WTC11 (cell line): ENCODE measurements around the gene RGS6. TPM values are rescaled to one million over a fixed set of nuclear protein-coding genes. Genes with fewer than 3 reads are reported as not detected.

Experiments used
- ATAC-seq: fragments of 200-7000 bp; cut with Tn5 transposase; 2 replicates; pipeline ENCODE4 v1.10.0; 2021; ENCODE audit warnings: mild to moderate bottlenecking, moderate library complexity
- CTCF ChIA-PET: fragments of 300-600 bp; sonication (Branson Sonifier 250); formaldehyde crosslinking; loops from one replicate; lab custom pipeline; 2021; ENCODE audit warnings: antibody characterized with exemption; lab: Charles Lee
- POLR2A ChIA-PET: fragments of 350-600 bp; sonication (Branson Sonifier 250); formaldehyde crosslinking; loops from one replicate; lab custom pipeline; 2021; ENCODE audit warnings: antibody characterized with exemption; lab: Charles Lee
- DNase-seq: peaks from one replicate; pipeline ENCODE4 v3.0.0; 2021; ENCODE audit warnings: low spot score
- H3K27ac Mint-ChIP-seq: 2 replicates; pipeline ENCODE4 v1.8.0; 2021; ENCODE audit warnings: mixed read lengths
- H3K27me3 Mint-ChIP-seq: 2 replicates; pipeline ENCODE4 v1.8.0; 2021; ENCODE audit warnings: low read depth, mild to moderate bottlenecking, moderate library complexity, mixed read lengths
- H3K36me3 Mint-ChIP-seq: 2 replicates; pipeline ENCODE4 v1.8.0; 2021; ENCODE audit warnings: mixed read lengths
- H3K4me1 Mint-ChIP-seq: 2 replicates; pipeline ENCODE4 v1.8.0; 2022; ENCODE audit warnings: mixed read lengths
- H3K4me3 Mint-ChIP-seq: 2 replicates; pipeline ENCODE4 v1.8.0; 2021; ENCODE audit warnings: mild to moderate bottlenecking, moderate library complexity, mixed read lengths
- H3K9me3 Mint-ChIP-seq: 2 replicates; pipeline ENCODE4 v1.8.0; 2021; ENCODE audit warnings: mixed read lengths
- GRHL2 ChIP-seq: fragments of 250-450 bp; sonication (Bioruptor Pico); IDR thresholded peaks from 2 replicates; pipeline ENCODE4 v1.8.0; 2022; ENCODE audit warnings: mild to moderate bottlenecking, moderate library complexity; ENCODE audit not compliant: insufficient replicate concordance, severe bottlenecking
- JAZF1 ChIP-seq: fragments of 250-450 bp; sonication (Bioruptor Pico); IDR thresholded peaks from 2 replicates; pipeline ENCODE4 v1.9.0; 2021; ENCODE audit warnings: moderate library complexity, mild to moderate bottlenecking, inconsistent platforms
- PRRX2 ChIP-seq: fragments of 250-450 bp; sonication (Bioruptor Pico); IDR thresholded peaks from 2 replicates; pipeline ENCODE4 v1.8.0; 2021; ENCODE audit warnings: mild to moderate bottlenecking
- RORB ChIP-seq: fragments of 250-450 bp; sonication (Bioruptor Pico); IDR thresholded peaks from 2 replicates; pipeline ENCODE4 v1.9.0; 2021; ENCODE audit warnings: mild to moderate bottlenecking
- SMAD3 ChIP-seq: sonication (generic); formaldehyde crosslinking; IDR thresholded peaks from 2 replicates; pipeline ENCODE4 v1.8.0; 2022; ENCODE audit warnings: missing genetic modification reagents, mild to moderate bottlenecking, borderline replicate concordance
- TEAD4 ChIP-seq: sonication (generic); formaldehyde crosslinking; IDR thresholded peaks from 2 replicates; pipeline ENCODE4 v1.8.0; 2022; ENCODE audit warnings: mild to moderate bottlenecking, missing genetic modification reagents
- ZBTB21 ChIP-seq: sonication (generic); formaldehyde crosslinking; IDR thresholded peaks from 2 replicates; pipeline ENCODE4 v1.8.1; 2023; ENCODE audit warnings: mild to moderate bottlenecking, missing genetic modification reagents, borderline replicate concordance
- ZNF121 ChIP-seq: sonication (generic); formaldehyde crosslinking; IDR thresholded peaks from 2 replicates; pipeline ENCODE4 v1.8.0; 2023; ENCODE audit warnings: missing genetic modification reagents
- ZNF138 ChIP-seq: sonication (generic); formaldehyde crosslinking; conservative IDR thresholded peaks from 2 replicates; pipeline ENCODE4 v1.8.1; 2022; ENCODE audit warnings: mild to moderate bottlenecking, moderate library complexity, missing genetic modification reagents
- ZNF263 ChIP-seq: sonication (generic); formaldehyde crosslinking; IDR thresholded peaks from 2 replicates; pipeline ENCODE4 v1.8.1; 2022; ENCODE audit warnings: low read depth, mild to moderate bottlenecking, moderate library complexity, missing genetic modification reagents
- total RNA-seq: library from RNA; stranded (reverse); gene quantifications from 3 replicates; pipeline ENCODE4 v1.2.3, GENCODE V29; 2021
- TF ChIP-seq, protein P1 (sequence below): sonication (generic); formaldehyde crosslinking; IDR thresholded peaks from 2 replicates; pipeline ENCODE4 v1.8.0; 2022; ENCODE audit warnings: mild to moderate bottlenecking, missing genetic modification reagents
- TF ChIP-seq, protein P2 (sequence below): fragments of 250-450 bp; sonication (Bioruptor Pico); IDR thresholded peaks from 2 replicates; pipeline ENCODE4 v1.9.0; 2021; ENCODE audit warnings: mild to moderate bottlenecking
- TF ChIP-seq, protein P3 (sequence below): sonication (generic); formaldehyde crosslinking; IDR thresholded peaks from 2 replicates; pipeline ENCODE4 v1.8.1; 2022; ENCODE audit warnings: missing genetic modification reagents, borderline replicate concordance
- TF ChIP-seq, protein P4 (sequence below): sonication (generic); formaldehyde crosslinking; IDR thresholded peaks from 2 replicates; pipeline ENCODE4 v1.8.0; 2023; ENCODE audit warnings: missing genetic modification reagents, mild to moderate bottlenecking, borderline replicate concordance
- TF ChIP-seq, protein P5 (sequence below): sonication (generic); formaldehyde crosslinking; IDR thresholded peaks from 2 replicates; pipeline ENCODE4 v1.8.0; 2022; ENCODE audit warnings: mild to moderate bottlenecking, missing genetic modification reagents
- TF ChIP-seq, protein P6 (sequence below): fragments of 250-450 bp; sonication (Bioruptor Pico); conservative IDR thresholded peaks from 2 replicates; pipeline ENCODE4 v1.9.0; 2021; ENCODE audit warnings: mild to moderate bottlenecking
- TF ChIP-seq, protein P7 (sequence below): sonication (generic); formaldehyde crosslinking; conservative IDR thresholded peaks from 2 replicates; pipeline ENCODE4 v1.8.1; 2023; ENCODE audit warnings: mild to moderate bottlenecking, low read depth, missing genetic modification reagents, moderate library complexity

The RGS6 gene
- total RNA-seq, 1 experiment from 2014 or later = 1.0 TPM

DNA sequence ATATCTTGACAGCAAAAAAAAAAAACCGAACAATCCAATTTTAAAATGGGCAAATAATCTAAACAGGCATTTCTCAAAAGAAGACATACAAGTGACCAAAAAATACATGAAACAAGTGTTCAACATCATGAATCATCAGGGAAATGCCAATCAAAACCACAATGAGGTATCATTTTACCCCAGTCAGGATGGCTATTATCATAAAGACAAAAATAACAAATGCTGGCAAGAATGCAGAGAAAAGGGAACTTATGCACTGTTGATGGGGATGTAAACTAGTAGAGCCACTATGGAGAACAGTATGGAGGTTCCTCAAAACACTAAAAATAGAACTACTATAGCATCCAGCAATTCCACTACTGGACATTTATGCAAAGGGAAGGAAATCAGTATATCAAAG is 448.2 kb downstream of the RGS6 start:
- Mint-ChIP-seq H3K36me3 (no peaks in the 10 kb centered on the region), H3K4me1 (no peaks in the 10 kb centered on the region), H3K9me3 (peaks cover 15% of the 10 kb centered on the region), H3K27me3 (no peaks in the 10 kb centered on the region), H3K27ac (no peak overlapping the region), H3K4me3 (no peak overlapping the region)
- no peak for TF ChIP-seq ZNF263 (CRISPR knock-in tag)
- CTCF ChIA-PET = no interaction called here
- ATAC-seq (no peak), DNase-seq (no peak)
- POLR2A ChIA-PET = no interaction called here

DNA sequence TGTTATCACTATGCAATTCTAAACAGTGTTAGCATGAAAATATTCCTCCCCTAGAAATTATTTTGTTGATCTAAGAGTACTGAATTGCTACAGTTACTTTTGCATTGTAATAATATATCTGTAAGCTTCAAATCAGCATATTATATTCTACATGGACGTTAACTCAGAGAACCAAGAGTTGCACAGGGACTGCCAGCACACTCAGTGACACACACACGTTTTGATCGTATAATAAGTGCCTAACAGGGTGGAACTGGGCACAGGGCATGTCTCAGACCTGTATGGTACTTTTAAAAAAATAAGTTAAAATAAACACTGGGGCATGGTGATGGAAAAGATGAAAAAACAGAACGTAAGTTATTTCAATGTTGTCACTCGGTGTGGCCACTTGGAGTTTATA is 451.6 kb downstream of the RGS6 start:
- POLR2A ChIA-PET = no interaction called here

More for the DNA sequence above, 451.6 kb downstream of the RGS6 start:
- Mint-ChIP-seq H3K27ac (no peak overlapping the region), H3K9me3 (peaks cover 15% of the 10 kb centered on the region), H3K27me3 (no peaks in the 10 kb centered on the region), H3K36me3 (no peaks in the 10 kb centered on the region), H3K4me1 (peaks cover 1% of the 10 kb centered on the region; the same call in 1 of the 2 replicates), H3K4me3 (no peak overlapping the region)
- DNase-seq (no peak), ATAC-seq (no peak)
- CTCF ChIA-PET = no interaction called here
- TF ChIP-seq, protein P1, sequence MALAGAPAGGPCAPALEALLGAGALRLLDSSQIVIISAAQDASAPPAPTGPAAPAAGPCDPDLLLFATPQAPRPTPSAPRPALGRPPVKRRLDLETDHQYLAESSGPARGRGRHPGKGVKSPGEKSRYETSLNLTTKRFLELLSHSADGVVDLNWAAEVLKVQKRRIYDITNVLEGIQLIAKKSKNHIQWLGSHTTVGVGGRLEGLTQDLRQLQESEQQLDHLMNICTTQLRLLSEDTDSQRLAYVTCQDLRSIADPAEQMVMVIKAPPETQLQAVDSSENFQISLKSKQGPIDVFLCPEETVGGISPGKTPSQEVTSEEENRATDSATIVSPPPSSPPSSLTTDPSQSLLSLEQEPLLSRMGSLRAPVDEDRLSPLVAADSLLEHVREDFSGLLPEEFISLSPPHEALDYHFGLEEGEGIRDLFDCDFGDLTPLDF (CRISPR knock-in tag) = no peak
- TF ChIP-seq ZNF263 (CRISPR knock-in tag) = no peak
- no peak for TF ChIP-seq SMAD3 (CRISPR knock-in tag)
- TF ChIP-seq, protein P2, sequence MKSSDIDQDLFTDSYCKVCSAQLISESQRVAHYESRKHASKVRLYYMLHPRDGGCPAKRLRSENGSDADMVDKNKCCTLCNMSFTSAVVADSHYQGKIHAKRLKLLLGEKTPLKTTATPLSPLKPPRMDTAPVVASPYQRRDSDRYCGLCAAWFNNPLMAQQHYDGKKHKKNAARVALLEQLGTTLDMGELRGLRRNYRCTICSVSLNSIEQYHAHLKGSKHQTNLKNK (CRISPR knock-in tag) = no peak
- TF ChIP-seq, protein P3, sequence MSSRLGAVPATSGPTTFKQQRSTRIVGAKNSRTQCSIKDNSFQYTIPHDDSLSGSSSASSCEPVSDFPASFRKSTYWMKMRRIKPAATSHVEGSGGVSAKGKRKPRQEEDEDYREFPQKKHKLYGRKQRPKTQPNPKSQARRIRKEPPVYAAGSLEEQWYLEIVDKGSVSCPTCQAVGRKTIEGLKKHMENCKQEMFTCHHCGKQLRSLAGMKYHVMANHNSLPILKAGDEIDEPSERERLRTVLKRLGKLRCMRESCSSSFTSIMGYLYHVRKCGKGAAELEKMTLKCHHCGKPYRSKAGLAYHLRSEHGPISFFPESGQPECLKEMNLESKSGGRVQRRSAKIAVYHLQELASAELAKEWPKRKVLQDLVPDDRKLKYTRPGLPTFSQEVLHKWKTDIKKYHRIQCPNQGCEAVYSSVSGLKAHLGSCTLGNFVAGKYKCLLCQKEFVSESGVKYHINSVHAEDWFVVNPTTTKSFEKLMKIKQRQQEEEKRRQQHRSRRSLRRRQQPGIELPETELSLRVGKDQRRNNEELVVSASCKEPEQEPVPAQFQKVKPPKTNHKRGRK (CRISPR knock-in tag) = no peak
- TF ChIP-seq JAZF1 = no peak
- no peak for TF ChIP-seq TEAD4
- no peak for TF ChIP-seq PRRX2 (CRISPR knock-in tag)
- TF ChIP-seq GRHL2 (CRISPR knock-in tag) = no peak
- no peak for TF ChIP-seq ZNF138
- no peak for TF ChIP-seq ZNF121
- TF ChIP-seq, protein P4, sequence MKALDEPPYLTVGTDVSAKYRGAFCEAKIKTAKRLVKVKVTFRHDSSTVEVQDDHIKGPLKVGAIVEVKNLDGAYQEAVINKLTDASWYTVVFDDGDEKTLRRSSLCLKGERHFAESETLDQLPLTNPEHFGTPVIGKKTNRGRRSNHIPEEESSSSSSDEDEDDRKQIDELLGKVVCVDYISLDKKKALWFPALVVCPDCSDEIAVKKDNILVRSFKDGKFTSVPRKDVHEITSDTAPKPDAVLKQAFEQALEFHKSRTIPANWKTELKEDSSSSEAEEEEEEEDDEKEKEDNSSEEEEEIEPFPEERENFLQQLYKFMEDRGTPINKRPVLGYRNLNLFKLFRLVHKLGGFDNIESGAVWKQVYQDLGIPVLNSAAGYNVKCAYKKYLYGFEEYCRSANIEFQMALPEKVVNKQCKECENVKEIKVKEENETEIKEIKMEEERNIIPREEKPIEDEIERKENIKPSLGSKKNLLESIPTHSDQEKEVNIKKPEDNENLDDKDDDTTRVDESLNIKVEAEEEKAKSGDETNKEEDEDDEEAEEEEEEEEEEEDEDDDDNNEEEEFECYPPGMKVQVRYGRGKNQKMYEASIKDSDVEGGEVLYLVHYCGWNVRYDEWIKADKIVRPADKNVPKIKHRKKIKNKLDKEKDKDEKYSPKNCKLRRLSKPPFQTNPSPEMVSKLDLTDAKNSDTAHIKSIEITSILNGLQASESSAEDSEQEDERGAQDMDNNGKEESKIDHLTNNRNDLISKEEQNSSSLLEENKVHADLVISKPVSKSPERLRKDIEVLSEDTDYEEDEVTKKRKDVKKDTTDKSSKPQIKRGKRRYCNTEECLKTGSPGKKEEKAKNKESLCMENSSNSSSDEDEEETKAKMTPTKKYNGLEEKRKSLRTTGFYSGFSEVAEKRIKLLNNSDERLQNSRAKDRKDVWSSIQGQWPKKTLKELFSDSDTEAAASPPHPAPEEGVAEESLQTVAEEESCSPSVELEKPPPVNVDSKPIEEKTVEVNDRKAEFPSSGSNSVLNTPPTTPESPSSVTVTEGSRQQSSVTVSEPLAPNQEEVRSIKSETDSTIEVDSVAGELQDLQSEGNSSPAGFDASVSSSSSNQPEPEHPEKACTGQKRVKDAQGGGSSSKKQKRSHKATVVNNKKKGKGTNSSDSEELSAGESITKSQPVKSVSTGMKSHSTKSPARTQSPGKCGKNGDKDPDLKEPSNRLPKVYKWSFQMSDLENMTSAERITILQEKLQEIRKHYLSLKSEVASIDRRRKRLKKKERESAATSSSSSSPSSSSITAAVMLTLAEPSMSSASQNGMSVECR (CRISPR knock-in tag) = no peak
- TF ChIP-seq, protein P5, sequence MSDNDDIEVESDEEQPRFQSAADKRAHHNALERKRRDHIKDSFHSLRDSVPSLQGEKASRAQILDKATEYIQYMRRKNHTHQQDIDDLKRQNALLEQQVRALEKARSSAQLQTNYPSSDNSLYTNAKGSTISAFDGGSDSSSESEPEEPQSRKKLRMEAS (CRISPR knock-in tag) = no peak
- TF ChIP-seq, protein P6, sequence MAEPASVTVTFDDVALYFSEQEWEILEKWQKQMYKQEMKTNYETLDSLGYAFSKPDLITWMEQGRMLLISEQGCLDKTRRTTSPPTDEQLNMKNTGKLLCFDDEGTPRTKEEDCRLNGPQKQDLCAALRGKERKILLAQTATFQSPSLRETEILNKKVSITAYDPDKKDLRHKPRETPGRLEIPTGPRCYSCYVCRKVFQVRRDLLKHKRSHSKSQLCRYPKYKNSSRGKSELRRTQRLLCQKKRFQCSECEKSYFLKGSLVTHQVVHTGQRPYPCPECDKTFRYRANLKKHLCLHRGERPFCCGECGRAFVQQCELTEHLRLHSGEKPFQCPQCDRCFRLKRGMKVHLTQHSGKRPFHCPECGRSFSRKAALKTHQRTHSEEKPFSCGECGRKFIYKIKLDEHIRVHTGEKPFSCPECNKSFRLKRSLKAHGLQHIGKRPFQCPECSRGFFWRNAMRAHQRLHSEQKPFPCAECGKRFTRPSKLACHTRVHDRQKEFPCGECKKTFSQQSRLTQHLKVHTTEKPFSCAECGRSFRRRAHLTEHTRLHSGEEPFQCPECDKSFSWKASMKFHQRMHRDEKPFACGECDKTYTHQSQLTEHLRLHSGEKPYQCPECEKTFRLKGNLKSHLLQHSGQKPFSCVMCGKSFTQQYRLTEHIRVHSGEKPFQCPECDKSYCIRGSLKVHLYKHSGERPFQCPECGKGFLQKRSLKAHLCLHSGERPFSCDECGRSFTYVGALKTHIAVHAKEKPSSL (CRISPR knock-in tag) = no peak
- no peak for TF ChIP-seq RORB
- TF ChIP-seq, protein P7, sequence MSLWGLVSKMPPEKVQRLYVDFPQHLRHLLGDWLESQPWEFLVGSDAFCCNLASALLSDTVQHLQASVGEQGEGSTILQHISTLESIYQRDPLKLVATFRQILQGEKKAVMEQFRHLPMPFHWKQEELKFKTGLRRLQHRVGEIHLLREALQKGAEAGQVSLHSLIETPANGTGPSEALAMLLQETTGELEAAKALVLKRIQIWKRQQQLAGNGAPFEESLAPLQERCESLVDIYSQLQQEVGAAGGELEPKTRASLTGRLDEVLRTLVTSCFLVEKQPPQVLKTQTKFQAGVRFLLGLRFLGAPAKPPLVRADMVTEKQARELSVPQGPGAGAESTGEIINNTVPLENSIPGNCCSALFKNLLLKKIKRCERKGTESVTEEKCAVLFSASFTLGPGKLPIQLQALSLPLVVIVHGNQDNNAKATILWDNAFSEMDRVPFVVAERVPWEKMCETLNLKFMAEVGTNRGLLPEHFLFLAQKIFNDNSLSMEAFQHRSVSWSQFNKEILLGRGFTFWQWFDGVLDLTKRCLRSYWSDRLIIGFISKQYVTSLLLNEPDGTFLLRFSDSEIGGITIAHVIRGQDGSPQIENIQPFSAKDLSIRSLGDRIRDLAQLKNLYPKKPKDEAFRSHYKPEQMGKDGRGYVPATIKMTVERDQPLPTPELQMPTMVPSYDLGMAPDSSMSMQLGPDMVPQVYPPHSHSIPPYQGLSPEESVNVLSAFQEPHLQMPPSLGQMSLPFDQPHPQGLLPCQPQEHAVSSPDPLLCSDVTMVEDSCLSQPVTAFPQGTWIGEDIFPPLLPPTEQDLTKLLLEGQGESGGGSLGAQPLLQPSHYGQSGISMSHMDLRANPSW (CRISPR knock-in tag) = no peak
- TF ChIP-seq ZBTB21 (CRISPR knock-in tag) = no peak
